Transverse colon (tissue), 4 donors: ENCODE measurements around the gene CELF6.

ENCODE experiments used
- POLR2AphosphoS5 ChIP-seq, 3 donors: sonication (generic); formaldehyde crosslinking; IDR thresholded peaks; one replicate each; pipeline ENCODE4 v1.6.1; 2016; ENCODE audit warnings: antibody characterized with exemption in 3 of 3
- TF ChIP-seq, protein P1 (sequence below), 5 experiments: fragments of 200-600 bp in 3 of 5; fragments of 450-650 bp in 2 of 5; sonication (generic) in 3 of 5; IDR thresholded peaks; 1 replicate in 2 of 5; 2 replicates in 3 of 5; pipeline ENCODE4 v1.5.1; 2016 to 2017; ENCODE audit warnings: antibody characterized with exemption in 5 of 5, inconsistent platforms in 3 of 5, mild to moderate bottlenecking in 2 of 5, moderate library complexity in 1 of 5

DNA sequence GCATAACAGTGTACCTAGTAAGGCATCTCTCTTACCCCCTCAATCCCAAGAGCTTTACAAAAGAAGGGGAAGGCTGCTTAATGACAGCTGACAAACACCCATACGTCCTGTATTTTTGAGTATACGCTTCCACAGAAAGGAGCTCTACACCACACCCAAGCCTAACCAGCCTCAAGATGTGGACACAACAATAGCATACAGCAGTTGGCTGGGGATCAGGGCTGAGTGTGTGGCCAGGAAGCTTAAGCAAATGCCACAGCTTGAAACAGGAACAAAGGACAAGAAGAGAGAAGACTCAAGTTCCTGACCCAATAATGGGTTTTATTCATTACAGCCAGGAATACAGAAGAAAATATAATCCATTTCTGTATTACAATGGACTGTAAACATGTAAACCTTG, 48.9 kb upstream of the CELF6 start:
- TF ChIP-seq, protein P1, sequence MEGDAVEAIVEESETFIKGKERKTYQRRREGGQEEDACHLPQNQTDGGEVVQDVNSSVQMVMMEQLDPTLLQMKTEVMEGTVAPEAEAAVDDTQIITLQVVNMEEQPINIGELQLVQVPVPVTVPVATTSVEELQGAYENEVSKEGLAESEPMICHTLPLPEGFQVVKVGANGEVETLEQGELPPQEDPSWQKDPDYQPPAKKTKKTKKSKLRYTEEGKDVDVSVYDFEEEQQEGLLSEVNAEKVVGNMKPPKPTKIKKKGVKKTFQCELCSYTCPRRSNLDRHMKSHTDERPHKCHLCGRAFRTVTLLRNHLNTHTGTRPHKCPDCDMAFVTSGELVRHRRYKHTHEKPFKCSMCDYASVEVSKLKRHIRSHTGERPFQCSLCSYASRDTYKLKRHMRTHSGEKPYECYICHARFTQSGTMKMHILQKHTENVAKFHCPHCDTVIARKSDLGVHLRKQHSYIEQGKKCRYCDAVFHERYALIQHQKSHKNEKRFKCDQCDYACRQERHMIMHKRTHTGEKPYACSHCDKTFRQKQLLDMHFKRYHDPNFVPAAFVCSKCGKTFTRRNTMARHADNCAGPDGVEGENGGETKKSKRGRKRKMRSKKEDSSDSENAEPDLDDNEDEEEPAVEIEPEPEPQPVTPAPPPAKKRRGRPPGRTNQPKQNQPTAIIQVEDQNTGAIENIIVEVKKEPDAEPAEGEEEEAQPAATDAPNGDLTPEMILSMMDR (IDR thresholded peaks at IDR 0.05) = no peak
- TF ChIP-seq POLR2AphosphoS5 (IDR thresholded peaks at IDR 0.05) = no peak
